Naive thymus-derived CD4-positive, alpha-beta T cell (primary cell): ENCODE data around the gene HIKESHI. TPM values are rescaled to one million over a fixed set of nuclear protein-coding genes. Genes with fewer than 3 reads are reported as not detected.
"Not testable (repeated sequence)": the region's sequence is repeated elsewhere in the genome, so short reads cannot be mapped to it uniquely, and the experiment has no call there.

Source experiments
- ATAC-seq: fragments of 150-1000 bp; cut with Tn5 transposase; 2 replicates; pipeline ENCODE4 v1.10.0; 2021; ENCODE audit warnings: mild to moderate bottlenecking, moderate library complexity
- CTCF ChIA-PET: fragments of 350-600 bp; sonication (Branson Sonifier 250); formaldehyde crosslinking; loops from one replicate; lab custom pipeline; 2021; ENCODE audit warnings: antibody characterized with exemption; lab: Charles Lee
- POLR2A ChIA-PET: fragments of 350-600 bp; sonication (Branson Sonifier 250); formaldehyde crosslinking; loops from one replicate; lab custom pipeline; 2021; ENCODE audit warnings: antibody characterized with exemption, inconsistent platforms; lab: Charles Lee
- DNase-seq, 9 donors: peaks; one replicate each; pipeline versions ENCODE4 v3.0.0 to v3.0.0-alpha.2; 2020 to 2022; ENCODE audit warnings: mixed read lengths in 1 of 9
- H3K27ac ChIP-seq: one replicate; pipeline ENCODE4 v1.7.0; 2013; ENCODE audit warnings: mild to moderate bottlenecking, low read depth, low read length, moderate library complexity
- H3K27me3 ChIP-seq, 2 donors: one replicate each; pipeline ENCODE4 v1.7.0; 2013; ENCODE audit warnings: low read length in 2 of 2, mild to moderate bottlenecking in 2 of 2, moderate library complexity in 2 of 2; ENCODE audit not compliant: control insufficient read depth in 2 of 2, insufficient read depth in 2 of 2
- H3K36me3 ChIP-seq, 3 experiments: 1 replicate in 2 of 3; 2 replicates in 1 of 3; pipeline ENCODE4 v1.7.0; 2013; ENCODE audit warnings: low read length in 3 of 3, mild to moderate bottlenecking in 3 of 3, moderate library complexity in 1 of 3; ENCODE audit not compliant: insufficient read depth in 3 of 3, control insufficient read depth in 2 of 3
- H3K4me1 ChIP-seq, 2 donors: one replicate each; pipeline ENCODE4 v1.7.0; 2013; ENCODE audit warnings: low read length in 2 of 2, mild to moderate bottlenecking in 2 of 2, moderate library complexity in 1 of 2; ENCODE audit not compliant: control insufficient read depth in 2 of 2, insufficient read depth in 2 of 2
- H3K4me3 ChIP-seq: 2 replicates; pipeline ENCODE4 v1.7.0; 2013; ENCODE audit warnings: mild to moderate bottlenecking, low read length
- H3K9me3 ChIP-seq, 3 experiments: 1 replicate in 2 of 3; 2 replicates in 1 of 3; pipeline ENCODE4 v1.7.0; 2013; ENCODE audit warnings: low read length in 3 of 3; ENCODE audit not compliant: control insufficient read depth in 2 of 3
- H3K27ac Mint-ChIP-seq, 9 donors: one replicate each; pipeline ENCODE4 v1.8.0; 2020 to 2022; ENCODE audit warnings: mixed read lengths in 9 of 9, mild to moderate bottlenecking in 8 of 9, moderate library complexity in 5 of 9, inconsistent platforms in 2 of 9
- H3K27me3 Mint-ChIP-seq, 5 donors: one replicate each; pipeline ENCODE4 v1.8.0; 2021 to 2022; ENCODE audit warnings: mixed read lengths in 5 of 5, mild to moderate bottlenecking in 1 of 5
- H3K36me3 Mint-ChIP-seq, 5 donors: one replicate each; pipeline ENCODE4 v1.8.0; 2020 to 2022; ENCODE audit warnings: mixed read lengths in 5 of 5, mild to moderate bottlenecking in 3 of 5, inconsistent platforms in 1 of 5
- H3K4me1 Mint-ChIP-seq, 7 donors: one replicate each; pipeline ENCODE4 v1.8.0; 2020 to 2022; ENCODE audit warnings: mixed read lengths in 7 of 7, mild to moderate bottlenecking in 3 of 7, inconsistent platforms in 1 of 7
- H3K4me3 Mint-ChIP-seq, 10 donors: one replicate each; pipeline ENCODE4 v1.8.0; 2020 to 2022; ENCODE audit warnings: mild to moderate bottlenecking in 10 of 10, mixed read lengths in 10 of 10, moderate library complexity in 6 of 10, inconsistent platforms in 2 of 10
- H3K9me3 Mint-ChIP-seq, 11 donors: one replicate each; pipeline ENCODE4 v1.8.0; 2020 to 2022; ENCODE audit warnings: mixed read lengths in 11 of 11, mild to moderate bottlenecking in 4 of 11, inconsistent platforms in 1 of 11, moderate library complexity in 1 of 11
- intact Hi-C, 2 donors: fragments of 100-400 bp; cut with micrococcal nuclease; formaldehyde crosslinking; loops; one replicate each; pipeline ENCODE4 v1.15.1; 2023
- polyA plus RNA-seq, 2 donors: library from polyadenylated mRNA; unstranded; fragments of 300-500 nt; fragmentation: Illumina TruSeq; gene quantifications; one replicate each; pipeline ENCODE4 v1.2.3, GENCODE V29; 2021
- total RNA-seq, 6 experiments: library from RNA in 5 of 6; stranded (reverse) in 5 of 6; gene quantifications; 1 replicate in 5 of 6; 2 replicates in 1 of 6; pipeline ENCODE4 v1.2.3 and lab custom pipeline; 2021 to 2026

HIKESHI gene
- total and polyA plus RNA-seq, 7 experiments from 2014 or later = 16.7 to 88.7 (median 31.6) TPM

DNA sequence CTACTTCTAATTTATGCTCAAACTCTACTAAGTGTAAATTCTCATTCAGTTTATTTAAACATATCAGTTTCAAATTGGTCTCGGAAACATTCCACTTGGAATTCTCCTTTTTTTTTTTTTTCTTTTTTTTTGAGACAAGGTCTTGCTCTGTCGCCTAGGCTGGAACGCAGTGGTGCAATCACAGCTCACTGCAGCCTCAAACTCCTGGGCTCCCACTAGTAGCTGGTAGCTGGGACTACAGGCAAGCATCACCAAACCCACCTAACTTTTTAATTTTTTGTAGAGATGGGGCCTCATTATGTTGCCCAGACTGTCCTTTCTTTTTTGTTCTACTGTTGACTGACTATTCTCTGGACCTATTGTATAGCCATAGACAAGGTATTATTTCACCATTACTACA lies 39.3 kb downstream of the HIKESHI start:
- Histone ChIP-seq H3K27me3 (no peaks in the 10 kb centered on the region), H3K4me1 (no peaks in the 10 kb centered on the region), H3K27ac (no peak overlapping the region), H3K4me3 (no peak overlapping the region), H3K36me3 (peaks cover 0 to 29% (median 6%) of the 10 kb centered on the region in 3 experiments), H3K9me3 (no peaks in the 10 kb centered on the region)
- ATAC-seq = no peak
- intact Hi-C loops = no loop called here
- CTCF ChIA-PET = no interaction called here
- POLR2A ChIA-PET = interaction anchor here (0.6 kb wide), 1 partner anchor 12 kb away, joined by 3 read pairs; no protein-coding TSS in a partner anchor
- Mint-ChIP-seq H3K36me3 (peaks cover 6 to 62% (median 42%) of the 10 kb centered on the region in 5 donors), H3K4me1 (peaks cover 4 to 35% (median 12%) of the 10 kb centered on the region in 7 donors), H3K27me3 (no peaks in the 10 kb centered on the region), H3K27ac (peak overlapping the region in 1 of 9 donors; percentile 18), H3K4me3 (no peak overlapping the region), H3K9me3 (peaks cover 0 to 5% (median 0%) of the 10 kb centered on the region in 11 donors)
- no peak for DNase-seq

DNA sequence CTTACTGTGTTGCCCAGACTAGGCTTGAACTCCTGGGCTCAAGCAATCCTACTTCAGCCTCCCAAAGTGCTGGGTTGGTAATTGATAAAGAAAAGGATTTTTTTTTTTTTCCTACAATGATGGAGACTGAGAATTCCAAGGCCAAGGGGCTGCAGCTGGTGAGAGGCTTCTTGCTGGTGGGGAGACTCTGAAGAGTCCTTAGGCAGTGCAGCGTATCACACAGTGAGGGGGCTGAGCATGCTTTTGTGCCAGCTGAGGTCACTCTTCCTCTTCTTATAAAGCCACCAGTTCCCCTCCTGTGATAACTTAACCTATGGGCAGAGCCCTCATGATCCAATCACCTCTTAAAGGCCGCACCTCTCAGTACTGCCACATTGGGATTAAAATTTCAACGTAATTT lies 44.5 kb downstream of the HIKESHI start:
- no peaks in the 10 kb centered on the region for H3K27me3 ChIP-seq
- intact Hi-C loops = no loop called here
- peaks cover under 1 to 23% (median 7%) of the 10 kb centered on the region in 7 donors for H3K4me1 Mint-ChIP-seq
- no peak overlapping the region for H3K4me3 ChIP-seq
- peaks cover 0 to 22% (median 16%) of the 10 kb centered on the region in 5 donors for H3K36me3 Mint-ChIP-seq
- no peaks in the 10 kb centered on the region for H3K9me3 Mint-ChIP-seq
- H3K4me1 ChIP-seq = no peaks in the 10 kb centered on the region
- ChIA-PET CTCF (no interaction called here), POLR2A (no interaction called here)
- peaks cover 0 to 8% (median 0%) of the 10 kb centered on the region in 3 experiments for H3K36me3 ChIP-seq
- ATAC-seq (no peak), DNase-seq (no peak)
- peak overlapping the region in 1 of 9 donors; percentile 1 for H3K27ac Mint-ChIP-seq
- H3K27ac ChIP-seq = no peak overlapping the region
- no peaks in the 10 kb centered on the region for H3K9me3 ChIP-seq
- no peak overlapping the region for H3K4me3 Mint-ChIP-seq
- H3K27me3 Mint-ChIP-seq = no peaks in the 10 kb centered on the region

DNA sequence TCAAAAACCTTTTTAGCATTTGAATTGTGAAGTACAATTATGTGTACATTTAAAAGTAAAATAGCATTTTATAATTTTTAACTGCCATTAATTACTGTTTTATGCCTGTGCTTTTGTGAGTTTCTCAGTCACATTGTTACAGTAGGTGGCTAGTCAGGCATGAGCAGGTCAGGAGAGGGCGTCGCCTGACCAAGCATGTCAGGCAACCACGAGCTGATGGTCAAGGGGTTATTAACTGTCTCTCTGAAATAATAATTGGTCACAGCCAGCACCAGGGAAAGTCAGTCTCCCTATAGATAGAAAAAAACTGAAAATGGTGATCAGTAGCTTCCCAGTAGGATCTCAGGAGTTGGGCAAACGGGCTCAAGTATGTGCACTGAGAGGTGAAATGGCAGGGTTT lies 53.2 kb downstream of the HIKESHI start:
- CTCF ChIA-PET = no interaction called here
- peaks cover 0 to 2% (median 0%) of the 10 kb centered on the region in 11 donors for H3K9me3 Mint-ChIP-seq

GRCh38 chr11:86357412-86357811 lies 55.4 kb downstream of the HIKESHI start:
- H3K36me3 Mint-ChIP-seq = peaks cover 0 to 11% (median 7%) of the 10 kb centered on the region in 5 donors
- H3K4me1 ChIP-seq, H3K9me3 ChIP-seq, DNase-seq, ATAC-seq, H3K27me3 ChIP-seq, H3K27me3 Mint-ChIP-seq, H3K27ac ChIP-seq, H3K36me3 ChIP-seq, H3K4me3 ChIP-seq, H3K4me3 Mint-ChIP-seq, intact Hi-C loops, H3K9me3 Mint-ChIP-seq, H3K4me1 Mint-ChIP-seq, H3K27ac Mint-ChIP-seq: not testable (repeated sequence)
- CTCF ChIA-PET = interaction anchor here (0.6 kb wide), 1 partner anchor 64 kb away, joined by 3 read pairs; no protein-coding TSS in a partner anchor
- POLR2A ChIA-PET = interaction anchor here (0.5 kb wide), 1 partner anchor 24 kb away, joined by 3 read pairs; no protein-coding TSS in a partner anchor

More for the DNA sequence above, 53.2 kb downstream of the HIKESHI start:
- H3K4me3 ChIP-seq = no peak overlapping the region
- no peaks in the 10 kb centered on the region for H3K9me3 ChIP-seq
- DNase-seq = no peak
- H3K4me3 Mint-ChIP-seq = no peak overlapping the region
- H3K27ac Mint-ChIP-seq = no peak overlapping the region
- peaks cover 0 to 4% (median 0%) of the 10 kb centered on the region in 5 donors for H3K27me3 Mint-ChIP-seq
- H3K36me3 Mint-ChIP-seq = peaks cover 0 to 7% (median 0%) of the 10 kb centered on the region in 5 donors
- POLR2A ChIA-PET = no interaction called here
- no peak for ATAC-seq
- no peaks in the 10 kb centered on the region for H3K4me1 Mint-ChIP-seq
- no peaks in the 10 kb centered on the region for H3K27me3 ChIP-seq
- H3K36me3 ChIP-seq = no peaks in the 10 kb centered on the region
- H3K4me1 ChIP-seq = no peaks in the 10 kb centered on the region
- intact Hi-C loops = no loop called here
- no peak overlapping the region for H3K27ac ChIP-seq

- H3K4me3 Mint-ChIP-seq = no peak overlapping the region
- intact Hi-C loops = no loop called here
- H3K27me3 Mint-ChIP-seq = peaks cover 0 to 4% (median 0%) of the 10 kb centered on the region in 5 donors
- Histone ChIP-seq H3K9me3 (no peaks in the 10 kb centered on the region), H3K4me3 (no peak overlapping the region), H3K27ac (no peak overlapping the region), H3K36me3 (no peaks in the 10 kb centered on the region), H3K27me3 (no peaks in the 10 kb centered on the region), H3K4me1 (no peaks in the 10 kb centered on the region)
- peaks cover 0 to 16% (median 11%) of the 10 kb centered on the region in 5 donors for H3K36me3 Mint-ChIP-seq
- H3K27ac Mint-ChIP-seq = no peak overlapping the region
- no peaks in the 10 kb centered on the region for H3K4me1 Mint-ChIP-seq
- ATAC-seq (no peak), DNase-seq (no peak)
- ChIA-PET CTCF (no interaction called here), POLR2A (no interaction called here)
- peaks cover 0 to 9% (median 2%) of the 10 kb centered on the region in 11 donors for H3K9me3 Mint-ChIP-seq
These were observed 56.7 kb downstream of the HIKESHI start for GRCh38 chr11:86358720-86359119.

DNA sequence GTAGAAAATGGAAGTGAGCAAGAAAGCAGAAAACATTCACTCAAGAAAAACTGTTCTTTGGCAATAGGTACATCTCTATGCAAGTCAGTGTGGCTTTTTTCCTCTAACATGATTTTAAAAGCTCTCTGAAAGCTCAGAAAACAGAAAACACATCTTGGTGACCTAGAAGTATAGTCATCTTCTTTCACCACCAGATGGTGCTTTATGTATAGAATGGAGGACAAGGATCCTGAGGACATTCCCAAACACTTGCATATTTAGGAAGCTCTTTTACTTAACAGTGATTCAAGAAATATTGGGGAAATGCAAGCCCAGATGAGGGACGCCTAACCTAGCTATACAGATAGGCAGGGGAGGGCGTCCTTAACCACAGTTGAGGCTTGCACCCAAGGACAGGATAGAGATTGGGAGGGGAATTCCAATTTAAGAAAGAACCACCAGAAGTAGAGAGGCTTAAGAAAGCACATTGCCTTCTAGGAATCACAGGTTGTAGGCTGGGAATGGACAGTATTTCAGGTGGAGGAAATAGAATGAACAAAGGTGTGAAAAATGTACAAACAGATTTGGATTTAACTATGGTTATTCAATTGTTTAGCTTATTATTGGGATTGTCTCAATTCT lies 58.8 kb downstream of the HIKESHI start:
- Mint-ChIP-seq H3K4me1 (no peaks in the 10 kb centered on the region), H3K36me3 (peaks cover 0 to 19% (median 11%) of the 10 kb centered on the region in 5 donors), H3K27ac (no peak overlapping the region), H3K9me3 (peaks cover 0 to 13% (median 3%) of the 10 kb centered on the region in 11 donors), H3K27me3 (peaks cover 0 to 4% (median 0%) of the 10 kb centered on the region in 5 donors), H3K4me3 (no peak overlapping the region)
- Histone ChIP-seq H3K9me3 (no peaks in the 10 kb centered on the region), H3K36me3 (no peaks in the 10 kb centered on the region), H3K4me3 (no peak overlapping the region), H3K27ac (no peak overlapping the region), H3K27me3 (no peaks in the 10 kb centered on the region), H3K4me1 (no peaks in the 10 kb centered on the region)
- ATAC-seq (no peak), DNase-seq (no peak)
- intact Hi-C loops = no loop called here
- CTCF ChIA-PET = no interaction called here
- POLR2A ChIA-PET = no interaction called here

GRCh38 chr11:86363424-86363823 lies 61.4 kb downstream of the HIKESHI start:
- Histone ChIP-seq H3K4me1 (no peaks in the 10 kb centered on the region), H3K36me3 (no peaks in the 10 kb centered on the region), H3K4me3 (no peak overlapping the region), H3K27ac (no peak overlapping the region), H3K27me3 (no peaks in the 10 kb centered on the region), H3K9me3 (no peaks in the 10 kb centered on the region)
- Mint-ChIP-seq H3K4me3 (no peak overlapping the region), H3K36me3 (peaks cover 0 to 21% (median 11%) of the 10 kb centered on the region in 5 donors), H3K4me1 (no peaks in the 10 kb centered on the region), H3K27ac (no peak overlapping the region), H3K9me3 (peaks cover 0 to 13% (median 3%) of the 10 kb centered on the region in 11 donors), H3K27me3 (peaks cover 0 to 4% (median 0%) of the 10 kb centered on the region in 5 donors)
- DNase-seq = no peak
- ChIA-PET POLR2A (no interaction called here), CTCF (no interaction called here)
- ATAC-seq = no peak
- intact Hi-C loops = no loop called here
